KMS-11 (cell line): ENCODE measurements around the gene ANAPC5.
"Not testable (repeated sequence)": the region's sequence is repeated elsewhere in the genome, so short reads cannot be mapped to it uniquely, and the experiment has no call there.

Experiments used
- H2AFZ ChIP-seq: fragments of 200-600 bp; sonication (generic); 2 replicates; pipeline ENCODE4 v1.6.1; 2016; ENCODE audit warnings: antibody characterized with exemption, mixed run types, low read depth
- H3K27ac ChIP-seq: fragments of 200-600 bp; sonication (generic); 2 replicates; pipeline ENCODE4 v1.6.1; 2016; ENCODE audit warnings: mild to moderate bottlenecking, mixed run types
- H3K27me3 ChIP-seq: fragments of 200-600 bp; sonication (generic); 2 replicates; pipeline ENCODE4 v1.6.1; 2017; ENCODE audit warnings: mild to moderate bottlenecking, low read depth, mixed run types, moderate library complexity; ENCODE audit not compliant: insufficient read depth
- H3K36me3 ChIP-seq: fragments of 200-600 bp; sonication (generic); 2 replicates; pipeline ENCODE4 v1.6.1; 2017; ENCODE audit warnings: mild to moderate bottlenecking, mixed run types; ENCODE audit not compliant: insufficient read depth
- H3K4me1 ChIP-seq: fragments of 200-600 bp; sonication (generic); 2 replicates; pipeline ENCODE4 v1.6.1; 2016; ENCODE audit warnings: mild to moderate bottlenecking, low read depth, mixed run types; ENCODE audit not compliant: poor library complexity, severe bottlenecking
- H3K4me2 ChIP-seq: fragments of 200-600 bp; sonication (generic); 2 replicates; pipeline ENCODE4 v1.7.0; 2016; ENCODE audit warnings: mild to moderate bottlenecking, mixed run types
- H3K4me3 ChIP-seq: fragments of 200-600 bp; sonication (generic); IDR thresholded peaks from 2 replicates; pipeline ENCODE4 v1.6.1; 2017; ENCODE audit warnings: low read depth, low read length, mixed read lengths; ENCODE audit not compliant: insufficient read depth
- H3K79me2 ChIP-seq: fragments of 200-600 bp; sonication (generic); 2 replicates; pipeline ENCODE4 v1.6.1; 2016; ENCODE audit warnings: low read depth, mixed run types; ENCODE audit not compliant: insufficient read depth
- H3K9ac ChIP-seq: fragments of 200-600 bp; sonication (generic); 2 replicates; pipeline ENCODE4 v1.6.1; 2016; ENCODE audit warnings: mild to moderate bottlenecking, mixed run types
- H4K20me1 ChIP-seq: fragments of 200-600 bp; sonication (generic); 2 replicates; pipeline ENCODE4 v1.6.1; 2016; ENCODE audit warnings: mild to moderate bottlenecking, mixed run types; ENCODE audit not compliant: insufficient read depth
- CTCF ChIP-seq: fragments of 200-600 bp; sonication (generic); conservative IDR thresholded peaks from 2 replicates; pipeline ENCODE4 v1.6.1; 2017; ENCODE audit warnings: low read depth, mild to moderate bottlenecking, antibody characterized with exemption, low read length, moderate library complexity, mixed read lengths

Gene ANAPC5

GRCh38 chr12:121301876-121302275 lies 50.3 kb downstream of the ANAPC5 start:
- Histone ChIP-seq H3K9ac (no peak overlapping the region), H3K36me3 (no peaks in the 10 kb centered on the region), H3K79me2 (no peaks in the 10 kb centered on the region), H3K4me1 (no peaks in the 10 kb centered on the region), H3K4me2 (no peak overlapping the region), H2AFZ (no peak overlapping the region), H3K4me3 (no peak overlapping the region), H3K27me3 (no peaks in the 10 kb centered on the region), H4K20me1 (no peaks in the 10 kb centered on the region), H3K27ac (no peak overlapping the region)
- TF ChIP-seq CTCF, result no peak

GRCh38 chr12:121300083-121300819 lies 52.0 kb downstream of the ANAPC5 start:
- H2AFZ ChIP-seq, result no peak overlapping the region
- TF ChIP-seq CTCF, result no peak
- no peak overlapping the region for H3K4me2 ChIP-seq
- H3K36me3 ChIP-seq, result no peaks in the 10 kb centered on the region
- H3K79me2 ChIP-seq, result peaks cover 10% of the 10 kb centered on the region; the same call in 1 of the 2 replicates
- peaks cover 1% of the 10 kb centered on the region for H3K4me1 ChIP-seq
- no peaks in the 10 kb centered on the region for H3K27me3 ChIP-seq
- no peak overlapping the region for H3K27ac ChIP-seq
- H3K4me3 ChIP-seq, result no peak overlapping the region
- no peak overlapping the region for H3K9ac ChIP-seq
- H4K20me1 ChIP-seq, result no peaks in the 10 kb centered on the region

- no peak for TF ChIP-seq CTCF
- H3K9ac ChIP-seq, result no peak overlapping the region
- no peaks in the 10 kb centered on the region for H3K36me3 ChIP-seq
- no peak overlapping the region for H3K27ac ChIP-seq
- no peak overlapping the region for H3K4me2 ChIP-seq
- no peaks in the 10 kb centered on the region for H4K20me1 ChIP-seq
- H3K4me3 ChIP-seq, result no peak overlapping the region
- peaks cover 16% of the 10 kb centered on the region; the same call in 1 of the 2 replicates for H3K79me2 ChIP-seq
- H2AFZ ChIP-seq, result no peak overlapping the region
- peaks cover 7% of the 10 kb centered on the region for H3K4me1 ChIP-seq
- no peaks in the 10 kb centered on the region for H3K27me3 ChIP-seq
Observed at GRCh38 chr12:121299662-121300061, 52.5 kb downstream of the ANAPC5 start.

GRCh38 chr12:121298411-121298810 lies 53.8 kb downstream of the ANAPC5 start:
- not testable (repeated sequence) for H3K4me3 ChIP-seq, H4K20me1 ChIP-seq, H3K27ac ChIP-seq, H3K4me2 ChIP-seq, H3K9ac ChIP-seq, H3K36me3 ChIP-seq, H2AFZ ChIP-seq, H3K27me3 ChIP-seq
- Histone ChIP-seq H3K79me2 (peaks cover 24% of the 10 kb centered on the region; the same call in 1 of the 2 replicates), H3K4me1 (peaks cover 10% of the 10 kb centered on the region)

GRCh38 chr12:121297435-121297991 lies 54.7 kb downstream of the ANAPC5 start:
- H3K27ac ChIP-seq, result no peak overlapping the region; the same call in 1 of the 2 replicates
- peaks cover 24% of the 10 kb centered on the region; the same call in 1 of the 2 replicates for H3K79me2 ChIP-seq
- no peaks in the 10 kb centered on the region for H4K20me1 ChIP-seq

More at GRCh38 chr12:121297435-121297991, 54.7 kb downstream of the ANAPC5 start:
- Histone ChIP-seq H3K4me3 (no peak overlapping the region), H2AFZ (peak overlapping the region; percentile 45), H3K9ac (peak overlapping the region; percentile 48), H3K27me3 (no peaks in the 10 kb centered on the region), H3K36me3 (no peaks in the 10 kb centered on the region), H3K4me2 (peak overlapping the region; percentile 37; the same call in 1 of the 2 replicates), H3K4me1 (peaks cover 10% of the 10 kb centered on the region)
- no peak for TF ChIP-seq CTCF
